HCT116 (cell line): Measurements from ENCODE around the gene FAXDC2. TPM values are rescaled to one million over a fixed set of nuclear protein-coding genes. Genes with fewer than 3 reads are reported as not detected.

Source experiments
- ATAC-seq: fragments of 200-7000 bp; cut with Tn5 transposase; 2 replicates; pipeline ENCODE4 v1.9.1; 2020; ENCODE audit warnings: mild to moderate bottlenecking, moderate library complexity
- BruUV-seq: library from RNA; stranded (reverse); fragments of 400-500 nt; replicated peaks from 2 replicates; lab custom pipeline; 2021; lab: Mats Ljungman, UMichigan
- CTCF ChIA-PET: fragments of 300-600 bp; sonication (Branson Sonifier 250); formaldehyde crosslinking; loops from one replicate; lab custom pipeline; 2021; ENCODE audit warnings: antibody characterized with exemption; lab: Charles Lee
- POLR2A ChIA-PET: fragments of 300-600, 350-600 bp; sonication (Branson Sonifier 250); formaldehyde crosslinking; loops from one replicate; lab custom pipeline; 2021; ENCODE audit warnings: antibody characterized with exemption; lab: Charles Lee
- RAD21 ChIA-PET, 2 experiments: fragments of 300-600 bp; sonication (Branson Sonifier 250); formaldehyde crosslinking; loops; one replicate each; lab custom pipeline; 2023; ENCODE audit warnings: low total read pairs in 2 of 2; ENCODE audit not compliant: uncharacterized antibody in 2 of 2, unreplicated experiment in 2 of 2, low non-redundant PET in 1 of 2; lab: Charles Lee
- DNase-seq: peaks from one replicate; pipeline ENCODE4 v3.0.0-alpha.2; 2010; ENCODE audit warnings: low read depth, low spot score
- H2AFZ ChIP-seq: fragments of 200-600 bp; shearing (Covaris generic), sonication (generic); 2 replicates; pipeline ENCODE4 v1.6.1; 2017; ENCODE audit warnings: low read depth, mixed run types, mixed read lengths, antibody characterized with exemption, low read length; ENCODE audit not compliant: poor library complexity, severe bottlenecking
- H3K27ac ChIP-seq: 2 replicates; pipeline ENCODE4 v1.5.1; 2012; ENCODE audit warnings: low read depth, low read length
- H3K27me3 ChIP-seq: fragments of 200-600 bp; sonication (generic); 2 replicates; pipeline ENCODE4 v1.6.1; 2016; ENCODE audit warnings: mixed run types, low read length, mixed read lengths; ENCODE audit not compliant: insufficient read depth
- H3K36me3 ChIP-seq, 2 experiments: fragments of 200-500 bp in 1 of 2; fragments of 200-600 bp in 1 of 2; sonication (Bioruptor generic) in 1 of 2; sonication (generic) in 1 of 2; 2 replicates each; pipeline versions ENCODE4 v1.5.1 to v1.6.1; 2014 to 2016; ENCODE audit warnings: low read length in 2 of 2, inconsistent platforms in 1 of 2, mixed read lengths in 1 of 2, mixed run types in 1 of 2; ENCODE audit not compliant: insufficient read depth in 2 of 2, control insufficient read depth in 1 of 2
- H3K4me1 ChIP-seq, 2 experiments: fragments of 200-600 bp in 1 of 2; sonication (generic) in 1 of 2; 2 replicates each; pipeline versions ENCODE4 v1.5.1 to v1.6.1; 2012 to 2017; ENCODE audit warnings: low read length in 2 of 2, inconsistent platforms in 1 of 2, mild to moderate bottlenecking in 1 of 2, mixed read lengths in 1 of 2, mixed run types in 1 of 2, moderate library complexity in 1 of 2; ENCODE audit not compliant: insufficient read depth in 2 of 2, control insufficient read depth in 1 of 2
- H3K4me2 ChIP-seq: fragments of 200-600 bp; sonication (generic); 2 replicates; pipeline ENCODE4 v1.6.1; 2017; ENCODE audit warnings: mixed run types, low read length, mixed read lengths
- H3K4me3 ChIP-seq, 2 experiments: fragments of 200-600 bp in 1 of 2; sonication (generic) in 1 of 2; replicated peaks in 1 of 2; 2 replicates each; pipeline ENCODE4 v1.5.1; 2011 to 2016; ENCODE audit warnings: low read length in 2 of 2, control low read depth in 1 of 2, low read depth in 1 of 2, mild to moderate bottlenecking in 1 of 2, mixed read lengths in 1 of 2, mixed run types in 1 of 2
- H3K79me2 ChIP-seq: fragments of 200-600 bp; sonication (generic); 2 replicates; pipeline ENCODE4 v1.6.1; 2017; ENCODE audit warnings: mild to moderate bottlenecking, mixed run types, low read length, moderate library complexity, mixed read lengths; ENCODE audit not compliant: insufficient read depth
- H3K9ac ChIP-seq: fragments of 200-600 bp; sonication (generic); 2 replicates; pipeline ENCODE4 v1.6.1; 2016; ENCODE audit warnings: low read length, mixed read lengths
- H3K9me2 ChIP-seq: fragments of 200-600 bp; sonication (generic), shearing (Covaris generic); 2 replicates; pipeline ENCODE4 v1.6.1; 2017; ENCODE audit warnings: mixed run types, mild to moderate bottlenecking, moderate library complexity; ENCODE audit not compliant: insufficient read depth
- H3K9me3 ChIP-seq, 2 experiments: fragments of 200-500 bp in 1 of 2; fragments of 200-600 bp in 1 of 2; sonication (Bioruptor generic) in 1 of 2; sonication (generic) in 1 of 2; 2 replicates each; pipeline ENCODE4 v1.6.1; 2014 to 2017; ENCODE audit warnings: low read length in 2 of 2, mixed read lengths in 2 of 2, inconsistent platforms in 1 of 2, low read depth in 1 of 2, mild to moderate bottlenecking in 1 of 2, mixed run types in 1 of 2, moderate library complexity in 1 of 2; ENCODE audit not compliant: control insufficient read depth in 1 of 2, insufficient read depth in 1 of 2
- H4K20me1 ChIP-seq: fragments of 200-600 bp; sonication (generic), shearing (Covaris generic); 2 replicates; pipeline ENCODE4 v1.6.1; 2017; ENCODE audit warnings: mixed run types, mild to moderate bottlenecking, moderate library complexity; ENCODE audit not compliant: insufficient read depth
- ATF3 ChIP-seq: IDR thresholded peaks from 2 replicates; pipeline ENCODE4 v1.6.1; 2012
- CBX3 ChIP-seq: IDR thresholded peaks from 2 replicates; pipeline ENCODE4 v1.6.1; 2012; ENCODE audit warnings: low read depth
- CEBPB ChIP-seq: IDR thresholded peaks from 2 replicates; pipeline ENCODE4 v1.6.1; 2012; ENCODE audit warnings: low read depth
- CTCF ChIP-seq, 3 experiments: fragments of 200-600 bp in 1 of 3; sonication (generic) in 1 of 3; IDR thresholded peaks in 2 of 3; conservative IDR thresholded peaks in 1 of 3; 2 replicates each; pipeline ENCODE4 v1.5.1; 2012 to 2017; ENCODE audit warnings: low read depth in 2 of 3, low read length in 2 of 3, antibody characterized with exemption in 1 of 3, borderline replicate concordance in 1 of 3, control low read depth in 1 of 3, mild to moderate bottlenecking in 1 of 3, mixed read lengths in 1 of 3, mixed run types in 1 of 3, moderate library complexity in 1 of 3; ENCODE audit not compliant: insufficient read depth in 1 of 3
- EGR1 ChIP-seq: IDR thresholded peaks from 2 replicates; pipeline ENCODE4 v1.6.1; 2012; ENCODE audit warnings: low read depth
- ELF1 ChIP-seq: IDR thresholded peaks from 2 replicates; pipeline ENCODE4 v1.6.1; 2012; ENCODE audit warnings: low read depth, borderline replicate concordance
- EZH2phosphoT487 ChIP-seq: fragments of 200-600 bp; IDR thresholded peaks from 2 replicates; pipeline ENCODE4 v1.6.1; 2018; ENCODE audit warnings: antibody characterized with exemption, borderline replicate concordance
- FOSL1 ChIP-seq: IDR thresholded peaks from 2 replicates; pipeline ENCODE4 v1.6.1; 2012; ENCODE audit warnings: low read depth
- JUND ChIP-seq: IDR thresholded peaks from 2 replicates; pipeline ENCODE4 v1.6.1; 2012
- MAX ChIP-seq: IDR thresholded peaks from 2 replicates; pipeline ENCODE4 v1.6.1; 2012
- POLR2A ChIP-seq: IDR thresholded peaks from 2 replicates; pipeline ENCODE4 v1.7.0; 2011; ENCODE audit warnings: borderline replicate concordance; ENCODE audit not compliant: insufficient read depth, insufficient read length; ENCODE audit errors: extremely low read depth
- RAD21 ChIP-seq: IDR thresholded peaks from 2 replicates; pipeline ENCODE4 v1.6.1; 2012; ENCODE audit warnings: low read depth, mild to moderate bottlenecking
- REST ChIP-seq: IDR thresholded peaks from 2 replicates; pipeline ENCODE4 v1.6.1; 2012; ENCODE audit warnings: low read depth
- SIN3A ChIP-seq: IDR thresholded peaks from 2 replicates; pipeline ENCODE4 v1.6.1; 2012; ENCODE audit warnings: low read depth
- TCF7L2 ChIP-seq: IDR thresholded peaks from 2 replicates; pipeline ENCODE4 v1.7.0; 2011; ENCODE audit warnings: borderline replicate concordance, inconsistent platforms; ENCODE audit not compliant: insufficient read depth, insufficient read length; ENCODE audit errors: extremely low read depth
- ZBTB33 ChIP-seq: IDR thresholded peaks from 2 replicates; pipeline ENCODE4 v1.6.1; 2011; ENCODE audit warnings: mild to moderate bottlenecking, low read length, moderate library complexity; ENCODE audit not compliant: insufficient replicate concordance; ENCODE audit errors: extremely low read depth
- ZFX ChIP-seq: fragments of 450-650 bp; IDR thresholded peaks from 2 replicates; pipeline ENCODE4 v1.6.1; 2017
- intact Hi-C: fragments of 100-400 bp; cut with micrococcal nuclease; formaldehyde crosslinking; loops from 2 replicates; pipeline ENCODE4 v1.10.0; 2022
- total RNA-seq: library from RNA; stranded (reverse); gene quantifications from one replicate; pipeline ENCODE4 v1.2.1, GENCODE V29; 2021; ENCODE audit not compliant: unreplicated experiment

FAXDC2 gene
- total RNA-seq, 1 experiment from 2014 or later, result 0.22 TPM

GRCh38 chr5:154840435-154841272 is 9.7 kb downstream of the FAXDC2 start:
- peaks cover 6 to 7% of the 10 kb centered on the region in 2 experiments for H3K4me1 ChIP-seq
- no peak overlapping the region for H3K4me3 ChIP-seq
- no peaks in the 10 kb centered on the region for H3K9me3 ChIP-seq
- no peak overlapping the region for H3K27ac ChIP-seq
- intact Hi-C loops, result no loop called here
- ChIA-PET RAD21 (no interaction called here), CTCF (no interaction called here), POLR2A (no interaction called here)
- H3K79me2 ChIP-seq, result no peaks in the 10 kb centered on the region
- no peaks in the 10 kb centered on the region for H4K20me1 ChIP-seq
- no peak overlapping the region for H3K4me2 ChIP-seq
- no TSS peak for BruUV-seq
- no peaks in the 10 kb centered on the region for H3K9me2 ChIP-seq
- H3K36me3 ChIP-seq, result no peaks in the 10 kb centered on the region
- no peak for DNase-seq
- no peaks in the 10 kb centered on the region for H3K27me3 ChIP-seq
- TF ChIP-seq RAD21 (no peak), JUND (no peak), ATF3 (no peak), MAX (no peak), CEBPB (no peak), POLR2A (no peak), CTCF (IDR thresholded peaks at IDR 0.05 in 2 of 3, conservative IDR thresholded peaks at IDR 0.05 in 1 of 3; ENCODE audit: borderline replicate concordance in 1 of 3, insufficient read depth in 1 of 3, low read depth in 2 of 3, low read length in 2 of 3) (no peak), SIN3A (no peak), REST (no peak), CBX3 (no peak), ZBTB33 (no peak), EGR1 (no peak), FOSL1 (no peak), ZFX (no peak), ELF1 (no peak), TCF7L2 (no peak), EZH2phosphoT487 (no peak)
- no peak overlapping the region for H2AFZ ChIP-seq
- no peak overlapping the region for H3K9ac ChIP-seq
- ATAC-seq, result no peak
